CD4-positive, alpha-beta memory T cell (primary cell): ENCODE results near the gene MORF4L1. TPM values are rescaled to one million over a fixed set of nuclear protein-coding genes. Genes with fewer than 3 reads are reported as not detected.

Source experiments
- CTCF ChIA-PET: fragments of 350-600 bp; sonication (Branson Sonifier 250); formaldehyde crosslinking; loops from one replicate; lab custom pipeline; 2021; ENCODE audit warnings: inconsistent platforms; ENCODE audit not compliant: partially characterized antibody; lab: Charles Lee
- POLR2A ChIA-PET: fragments of 350-600 bp; sonication (Branson Sonifier 250); formaldehyde crosslinking; loops from one replicate; lab custom pipeline; 2021; ENCODE audit not compliant: partially characterized antibody; lab: Charles Lee
- DNase-seq, 5 donors: peaks; one replicate each; pipeline versions ENCODE4 v3.0.0 to v3.0.0-alpha.2; 2020 to 2022; ENCODE audit warnings: mixed read lengths in 1 of 5
- H3K27ac ChIP-seq: one replicate; pipeline ENCODE4 v1.7.0; 2013; ENCODE audit warnings: low read depth, low read length
- H3K27me3 ChIP-seq: 2 replicates; pipeline ENCODE4 v1.7.0; 2013; ENCODE audit warnings: mild to moderate bottlenecking, low read length, moderate library complexity; ENCODE audit not compliant: insufficient read depth
- H3K36me3 ChIP-seq: 2 replicates; pipeline ENCODE4 v1.7.0; 2013; ENCODE audit warnings: mild to moderate bottlenecking, low read length, moderate library complexity; ENCODE audit not compliant: insufficient read depth
- H3K4me1 ChIP-seq: 2 replicates; pipeline ENCODE4 v1.7.0; 2013; ENCODE audit warnings: mild to moderate bottlenecking, low read length, moderate library complexity; ENCODE audit not compliant: insufficient read depth
- H3K4me3 ChIP-seq, 2 donors: one replicate each; pipeline ENCODE4 v1.7.0; 2013; ENCODE audit warnings: low read length in 2 of 2, mild to moderate bottlenecking in 1 of 2
- H3K9me3 ChIP-seq, 2 donors: one replicate each; pipeline ENCODE4 v1.7.0; 2013; ENCODE audit warnings: low read length in 2 of 2, control low read depth in 1 of 2; ENCODE audit not compliant: control insufficient read depth in 1 of 2
- H3K27ac Mint-ChIP-seq, 7 donors: one replicate each; pipeline ENCODE4 v1.8.0; 2020 to 2021; ENCODE audit warnings: mixed read lengths in 7 of 7, mild to moderate bottlenecking in 6 of 7, inconsistent platforms in 3 of 7, moderate library complexity in 3 of 7
- H3K27me3 Mint-ChIP-seq, 2 donors: one replicate each; pipeline ENCODE4 v1.8.0; 2020 to 2021; ENCODE audit warnings: mixed read lengths in 2 of 2
- H3K36me3 Mint-ChIP-seq, 2 donors: one replicate each; pipeline ENCODE4 v1.8.0; 2020 to 2021; ENCODE audit warnings: mixed read lengths in 2 of 2, inconsistent platforms in 1 of 2, mild to moderate bottlenecking in 1 of 2
- H3K4me1 Mint-ChIP-seq, 4 donors: one replicate each; pipeline ENCODE4 v1.8.0; 2020 to 2021; ENCODE audit warnings: mixed read lengths in 4 of 4, mild to moderate bottlenecking in 1 of 4
- H3K4me3 Mint-ChIP-seq, 8 donors: one replicate each; pipeline ENCODE4 v1.8.0; 2020 to 2021; ENCODE audit warnings: mixed read lengths in 8 of 8, mild to moderate bottlenecking in 7 of 8, moderate library complexity in 6 of 8, inconsistent platforms in 3 of 8
- H3K9me3 Mint-ChIP-seq, 8 donors: one replicate each; pipeline ENCODE4 v1.8.0; 2020 to 2021; ENCODE audit warnings: mixed read lengths in 8 of 8, mild to moderate bottlenecking in 5 of 8, inconsistent platforms in 3 of 8, moderate library complexity in 1 of 8
- intact Hi-C: fragments of 100-400 bp; cut with micrococcal nuclease; formaldehyde crosslinking; loops from one replicate; pipeline ENCODE4 v1.15.1; 2023
- polyA plus RNA-seq, 2 donors: library from polyadenylated mRNA; unstranded; fragments of 300-500 nt; fragmentation: Illumina TruSeq; gene quantifications; one replicate each; pipeline ENCODE4 v1.2.3, GENCODE V29; 2021
- total RNA-seq, 2 experiments: library from RNA; stranded (reverse); gene quantifications; one replicate each; pipeline ENCODE4 v1.2.3, GENCODE V29; 2021

MORF4L1 gene
- total and polyA plus RNA-seq, 4 experiments from 2014 or later: 260 to 395 (median 274) TPM

- Histone ChIP-seq H3K4me1 (peaks cover 36% of the 10 kb centered on the region), H3K27ac (peak overlapping the region; percentile 63), H3K36me3 (no peaks in the 10 kb centered on the region), H3K27me3 (no peaks in the 10 kb centered on the region), H3K9me3 (no peaks in the 10 kb centered on the region), H3K4me3 (peak overlapping the region; percentile 24 to 69)
- ChIA-PET CTCF (no interaction called here), POLR2A (interaction anchor here (0.9 to 2.5 kb wide), 4 partner anchors 9 to 71 kb away, joined by 3 to 8 read pairs (median 3); partner anchors contain the start of gene MORF4L1)
- Mint-ChIP-seq H3K27ac (peak overlapping the region; percentile 81 to 95 (median 85)), H3K27me3 (no peaks in the 10 kb centered on the region), H3K4me3 (peak overlapping the region; percentile 82 to 90 (median 88)), H3K4me1 (peaks cover 8 to 39% (median 21%) of the 10 kb centered on the region in 4 donors), H3K36me3 (peaks cover 2% of the 10 kb centered on the region in 2 donors), H3K9me3 (no peaks in the 10 kb centered on the region)
- intact Hi-C loops: no loop called here
- peak in 2 of 5 donors; percentile 18 to 44 for DNase-seq
Observed at GRCh38 chr15:78944202-78944625, 71.5 kb downstream of the MORF4L1 start.

- peak within 1 kb of the TSS; percentile 24 to 69 for H3K4me3 ChIP-seq
- no peaks in the 10 kb centered on the region for H3K27me3 ChIP-seq
- peak within 1 kb of the TSS; percentile 63 for H3K27ac ChIP-seq
- Mint-ChIP-seq H3K27me3 (no peaks in the 10 kb centered on the region), H3K36me3 (no peaks in the 10 kb centered on the region), H3K9me3 (no peaks in the 10 kb centered on the region), H3K27ac (peak within 1 kb of the TSS; percentile 81 to 95 (median 88)), H3K4me3 (peak within 1 kb of the TSS; percentile 82 to 90 (median 88)), H3K4me1 (peaks cover 5 to 33% (median 16%) of the 10 kb centered on the region in 4 donors)
- ChIA-PET POLR2A (interaction anchor here (0.7 to 2.5 kb wide), 5 partner anchors 8 to 507 kb away, joined by 3 to 8 read pairs (median 3); partner anchors contain the start of genes IREB2 and MORF4L1), CTCF (interaction anchor here (0.7 kb wide), 1 partner anchor 34 kb away, joined by 3 read pairs; no protein-coding TSS in a partner anchor)
- intact Hi-C loops: no loop called here
- no peaks in the 10 kb centered on the region for H3K9me3 ChIP-seq
- H3K4me1 ChIP-seq: peaks cover 29% of the 10 kb centered on the region
- peak; percentile 75 to 80 (median 76) for DNase-seq
- no peaks in the 10 kb centered on the region for H3K36me3 ChIP-seq
Observed at GRCh38 chr15:78944669-78945407, 72.1 kb downstream of the MORF4L1 start, which contains the start of gene CTSH. CTSH (minus strand) TSS chr15:78945046; CDS start chr15:78944981, 65 bp downstream.

GRCh38 chr15:78946493-78946892 lies 73.8 kb downstream of the MORF4L1 start:
- Histone ChIP-seq H3K27ac (no peak overlapping the region), H3K36me3 (no peaks in the 10 kb centered on the region), H3K4me1 (peaks cover 27% of the 10 kb centered on the region), H3K4me3 (no peak overlapping the region), H3K9me3 (no peaks in the 10 kb centered on the region), H3K27me3 (no peaks in the 10 kb centered on the region)
- no peak for DNase-seq
- CTCF ChIA-PET: interaction anchor here (1.0 to 1.8 kb wide), 2 partner anchors 33 to 37 kb away, joined by 3 to 6 read pairs; no protein-coding TSS in a partner anchor
- Mint-ChIP-seq H3K27me3 (no peaks in the 10 kb centered on the region), H3K9me3 (no peaks in the 10 kb centered on the region), H3K36me3 (no peaks in the 10 kb centered on the region), H3K27ac (peak overlapping the region in 1 of 7 donors; percentile 33), H3K4me3 (peak overlapping the region in 2 of 8 donors; percentile 43 to 72), H3K4me1 (peaks cover 8 to 36% (median 20%) of the 10 kb centered on the region in 4 donors)
- intact Hi-C loops: no loop called here
- POLR2A ChIA-PET: no interaction called here

- Histone ChIP-seq H3K9me3 (no peaks in the 10 kb centered on the region), H3K27me3 (no peaks in the 10 kb centered on the region), H3K36me3 (no peaks in the 10 kb centered on the region), H3K4me1 (peaks cover 30% of the 10 kb centered on the region), H3K27ac (no peak overlapping the region), H3K4me3 (no peak overlapping the region)
- Mint-ChIP-seq H3K36me3 (no peaks in the 10 kb centered on the region), H3K27ac (peak overlapping the region in 3 of 7 donors; percentile 0 to 17 (median 3)), H3K4me1 (peaks cover 8 to 39% (median 23%) of the 10 kb centered on the region in 4 donors), H3K4me3 (peak overlapping the region in 3 of 8 donors; percentile 21 to 50 (median 46)), H3K27me3 (no peaks in the 10 kb centered on the region), H3K9me3 (no peaks in the 10 kb centered on the region)
- intact Hi-C loops: no loop called here
- DNase-seq: no peak
- ChIA-PET CTCF (interaction anchor here (0.6 to 1.8 kb wide), 2 partner anchors 32 to 43 kb away, joined by 4 to 6 read pairs; no protein-coding TSS in a partner anchor), POLR2A (no interaction called here)
Observed at GRCh38 chr15:78947506-78947905, 74.8 kb downstream of the MORF4L1 start.

Other genes starting within 250 kb of the MORF4L1 start
- not detected for gene CHRNB4, start 231.7 kb upstream of the MORF4L1 start, total RNA-seq
- not detected for gene CHRNB4, start 231.7 kb upstream of the MORF4L1 start, polyA plus RNA-seq
- gene ADAMTS7, start 61.4 kb upstream of the MORF4L1 start, total RNA-seq: not detected
- not detected for gene ADAMTS7, start 61.4 kb upstream of the MORF4L1 start, polyA plus RNA-seq
- gene CTSH, start 72.2 kb downstream of the MORF4L1 start, total RNA-seq: 10 to 100 TPM; 32.8 to 35.6 TPM
- gene CTSH, start 72.2 kb downstream of the MORF4L1 start, polyA plus RNA-seq: 100 to 1,000 TPM; 150 to 152 TPM
- gene RASGRF1, start 217.9 kb downstream of the MORF4L1 start, total RNA-seq: not detected
- not detected for gene RASGRF1, start 217.9 kb downstream of the MORF4L1 start, polyA plus RNA-seq